Peyer's patch (tissue), 4 donors: ENCODE measurements around the gene ZRANB2. TPM values are rescaled to one million over a fixed set of nuclear protein-coding genes. Genes with fewer than 3 reads are reported as not detected.

Source experiments
- DNase-seq, 3 donors: peaks; one replicate each; pipeline ENCODE4 v3.0.0-alpha.2; 2017 to 2019
- H3K27ac ChIP-seq, 4 donors: fragments of 200-600 bp; sonication (generic); one replicate each; pipeline ENCODE4 v1.5.1; 2016 to 2019
- H3K27me3 ChIP-seq, 2 donors: fragments of 200-600 bp; sonication (generic); one replicate each; pipeline ENCODE4 v1.5.1; 2019
- H3K36me3 ChIP-seq, 3 donors: fragments of 200-600 bp; sonication (generic); one replicate each; pipeline ENCODE4 v1.5.1; 2016 to 2019
- H3K4me1 ChIP-seq, 4 donors: fragments of 200-600 bp; sonication (generic); one replicate each; pipeline ENCODE4 v1.5.1; 2016 to 2019
- H3K4me3 ChIP-seq, 4 donors: fragments of 200-600 bp; sonication (generic); 1 replicate in 3 of 4; 2 replicates in 1 of 4; pipeline ENCODE4 v1.5.1; 2016 to 2019; ENCODE audit warnings: mild to moderate bottlenecking in 1 of 4
- H3K9me3 ChIP-seq, 4 donors: fragments of 200-600 bp; sonication (generic); one replicate each; pipeline ENCODE4 v1.5.1; 2016 to 2019; ENCODE audit warnings: mild to moderate bottlenecking in 1 of 4
- CTCF ChIP-seq, 6 experiments: fragments of 450-650 bp in 4 of 6; fragments of 200-600 bp in 2 of 6; sonication (generic) in 1 of 6; IDR thresholded peaks; one replicate each; pipeline ENCODE4 v1.5.1; 2017 to 2019; ENCODE audit warnings: antibody characterized with exemption in 6 of 6, mild to moderate bottlenecking in 3 of 6, moderate library complexity in 1 of 6
- POLR2A ChIP-seq, 2 donors: fragments of 450-650 bp; IDR thresholded peaks; one replicate each; pipeline ENCODE4 v1.5.1; 2017; ENCODE audit warnings: antibody characterized with exemption in 2 of 2, mild to moderate bottlenecking in 2 of 2, moderate library complexity in 2 of 2
- small RNA-seq, 2 donors: library from RNA; depleted of rRNA; stranded (forward); fragments of <200 nt; gene quantifications; one replicate each; pipeline ENCODE3, GENCODE V24; 2016
- total RNA-seq, 4 donors: library from RNA; depleted of rRNA; stranded (reverse); fragments of >200 nt; gene quantifications; one replicate each; pipeline ENCODE4 v1.1.0, GENCODE V29; 2016

Gene ZRANB2
- total RNA-seq, 4 donors from 2014 or later, result 69.7 to 158 (median 91.2) TPM

- Histone ChIP-seq H3K27ac (no peak overlapping the region), H3K9me3 (no peaks in the 10 kb centered on the region), H3K36me3 (no peaks in the 10 kb centered on the region), H3K27me3 (no peaks in the 10 kb centered on the region), H3K4me1 (no peaks in the 10 kb centered on the region), H3K4me3 (no peak overlapping the region)
- no peak for DNase-seq
- TF ChIP-seq POLR2A (IDR thresholded peaks at IDR 0.05), result no peak
- no peak for TF ChIP-seq CTCF (IDR thresholded peaks at IDR 0.05)
These were observed 66.7 kb downstream of the ZRANB2 start for GRCh38 chr1:71014178-71014579.

Small RNAs within 50 kb of the gene (small RNA-seq; reads per million reads assigned to genes)
- gene MIR186, result 116 to 521 reads per million in 2 donors

Other genes with a start within 250 kb of the ZRANB2 start
- gene PTGER3, start 33.2 kb downstream of the ZRANB2 start, total RNA-seq, result 1 to 10 TPM; 1.4 to 9.1 (median 2.5) TPM